ENCODE data around the gene SPRED2.

- no peak for TF ChIP-seq FOXK2 (IDR thresholded peaks at IDR 0.05)
- no peak for TF ChIP-seq SP1 (IDR thresholded peaks at IDR 0.05)
- TF ChIP-seq TARDBP (IDR thresholded peaks at IDR 0.05): no peak
- no peak for TF ChIP-seq PKNOX1 (IDR thresholded peaks at IDR 0.05)
- no peak for TF ChIP-seq FOXM1 (IDR thresholded peaks at IDR 0.05; ENCODE audit: borderline replicate concordance)
- TF ChIP-seq ELF4 (IDR thresholded peaks at IDR 0.05): no peak
- no peak for TF ChIP-seq ZNF384 (IDR thresholded peaks at IDR 0.05)
- no peak for TF ChIP-seq L3MBTL2 (conservative IDR thresholded peaks at IDR 0.05)
Observed at GRCh38 chr2:65311596-65311995, 120.8 kb downstream of the SPRED2 start.
